Measurements from ENCODE around the gene CDK17.
"Not testable (repeated sequence)": the region's sequence is repeated elsewhere in the genome, so short reads cannot be mapped to it uniquely, and the experiment has no call there.

Gene CDK17

GRCh38 chr12:96419576-96420276 lies 19.5 kb upstream of the CDK17 start:
- DNase-seq (ENCODE audit: low read depth in 2 of 2) = no peak

- not testable (repeated sequence) for DNase-seq (ENCODE audit: low read depth in 2 of 2)
These were observed 17.4 kb upstream of the CDK17 start for GRCh38 chr12:96417688-96418087.

- no peak for DNase-seq (ENCODE audit: low read depth in 2 of 2)
These were observed 16.0 kb upstream of the CDK17 start for GRCh38 chr12:96416033-96416799.

- DNase-seq (ENCODE audit: low read depth in 2 of 2) = no peak
These were observed 14.4 kb upstream of the CDK17 start for GRCh38 chr12:96414637-96415036.

GRCh38 chr12:96412431-96412830 lies 12.2 kb upstream of the CDK17 start:
- DNase-seq (ENCODE audit: low read depth in 2 of 2) = no peak

GRCh38 chr12:96409731-96410130 lies 9.5 kb upstream of the CDK17 start:
- no peak for DNase-seq (ENCODE audit: low read depth in 2 of 2)

- DNase-seq (ENCODE audit: low read depth in 2 of 2) = no peak
These were observed 8.8 kb upstream of the CDK17 start for GRCh38 chr12:96408993-96409392.

GRCh38 chr12:96407429-96408097 lies 7.3 kb upstream of the CDK17 start:
- not testable (repeated sequence) for DNase-seq (ENCODE audit: low read depth in 2 of 2)

GRCh38 chr12:96404696-96405095 lies 4.5 kb upstream of the CDK17 start:
- DNase-seq (ENCODE audit: low read depth in 2 of 2) = no peak

GRCh38 chr12:96403870-96404269 lies 3.6 kb upstream of the CDK17 start:
- no peak for DNase-seq (ENCODE audit: low read depth in 2 of 2)

GRCh38 chr12:96402522-96402921 lies 2.3 kb upstream of the CDK17 start:
- not testable (repeated sequence) for DNase-seq (ENCODE audit: low read depth in 2 of 2)

GRCh38 chr12:96402061-96402460 lies 1.8 kb upstream of the CDK17 start:
- DNase-seq (ENCODE audit: low read depth in 2 of 2) = no peak

- DNase-seq (ENCODE audit: low read depth in 2 of 2) = no peak
These were observed 1.0 kb upstream of the CDK17 start for GRCh38 chr12:96401076-96401871.

GRCh38 chr12:96400631-96401075 lies 414 bp upstream of the CDK17 start:
- DNase-seq (ENCODE audit: low read depth in 2 of 2) = no peak

GRCh38 chr12:96399120-96399918 lies 920 bp downstream of the CDK17 start:
- peak; percentile 76 to 79 for DNase-seq (ENCODE audit: low read depth in 2 of 2)

- DNase-seq (ENCODE audit: low read depth in 2 of 2) = no peak
These were observed 1.7 kb downstream of the CDK17 start for GRCh38 chr12:96398424-96399119.

- DNase-seq (ENCODE audit: low read depth in 2 of 2) = no peak
These were observed 2.3 kb downstream of the CDK17 start for GRCh38 chr12:96397756-96398423.

- DNase-seq (ENCODE audit: low read depth in 2 of 2) = no peak
These were observed 3.3 kb downstream of the CDK17 start for GRCh38 chr12:96396914-96397313.

GRCh38 chr12:96396209-96396608 lies 4.0 kb downstream of the CDK17 start:
- DNase-seq (ENCODE audit: low read depth in 2 of 2) = no peak

GRCh38 chr12:96395236-96395635 lies 5.0 kb downstream of the CDK17 start:
- no peak for DNase-seq (ENCODE audit: low read depth in 2 of 2)

Measured in stimulated activated CD8-positive, alpha-beta memory T cell treated with anti-CD3 and anti-CD28 coated beads, Interleukin-15, amount 100 ng/mL, for 4 hours (primary cell).